ENCODE results near the gene ADGRG2. TPM values are rescaled to one million over a fixed set of nuclear protein-coding genes. Genes with fewer than 3 reads are reported as not detected.

ADGRG2 gene, protein sequence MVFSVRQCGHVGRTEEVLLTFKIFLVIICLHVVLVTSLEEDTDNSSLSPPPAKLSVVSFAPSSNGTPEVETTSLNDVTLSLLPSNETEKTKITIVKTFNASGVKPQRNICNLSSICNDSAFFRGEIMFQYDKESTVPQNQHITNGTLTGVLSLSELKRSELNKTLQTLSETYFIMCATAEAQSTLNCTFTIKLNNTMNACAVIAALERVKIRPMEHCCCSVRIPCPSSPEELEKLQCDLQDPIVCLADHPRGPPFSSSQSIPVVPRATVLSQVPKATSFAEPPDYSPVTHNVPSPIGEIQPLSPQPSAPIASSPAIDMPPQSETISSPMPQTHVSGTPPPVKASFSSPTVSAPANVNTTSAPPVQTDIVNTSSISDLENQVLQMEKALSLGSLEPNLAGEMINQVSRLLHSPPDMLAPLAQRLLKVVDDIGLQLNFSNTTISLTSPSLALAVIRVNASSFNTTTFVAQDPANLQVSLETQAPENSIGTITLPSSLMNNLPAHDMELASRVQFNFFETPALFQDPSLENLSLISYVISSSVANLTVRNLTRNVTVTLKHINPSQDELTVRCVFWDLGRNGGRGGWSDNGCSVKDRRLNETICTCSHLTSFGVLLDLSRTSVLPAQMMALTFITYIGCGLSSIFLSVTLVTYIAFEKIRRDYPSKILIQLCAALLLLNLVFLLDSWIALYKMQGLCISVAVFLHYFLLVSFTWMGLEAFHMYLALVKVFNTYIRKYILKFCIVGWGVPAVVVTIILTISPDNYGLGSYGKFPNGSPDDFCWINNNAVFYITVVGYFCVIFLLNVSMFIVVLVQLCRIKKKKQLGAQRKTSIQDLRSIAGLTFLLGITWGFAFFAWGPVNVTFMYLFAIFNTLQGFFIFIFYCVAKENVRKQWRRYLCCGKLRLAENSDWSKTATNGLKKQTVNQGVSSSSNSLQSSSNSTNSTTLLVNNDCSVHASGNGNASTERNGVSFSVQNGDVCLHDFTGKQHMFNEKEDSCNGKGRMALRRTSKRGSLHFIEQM
- 0.20 TPM for polyA plus RNA-seq (2013, experiment 1 of 2; ENCODE audit: insufficient read length)
- polyA plus RNA-seq (2013, experiment 2 of 2; ENCODE audit: insufficient read length) = 0.19 TPM

GRCh38 chrX:19121898-19122640, at the start of gene ADGRG2:
ADGRG2 (minus strand) TSS chrX:19122468; CDS start chrX:19068834, 53,634 bp downstream.
- DNase-seq = peak; percentile 31

DNA sequence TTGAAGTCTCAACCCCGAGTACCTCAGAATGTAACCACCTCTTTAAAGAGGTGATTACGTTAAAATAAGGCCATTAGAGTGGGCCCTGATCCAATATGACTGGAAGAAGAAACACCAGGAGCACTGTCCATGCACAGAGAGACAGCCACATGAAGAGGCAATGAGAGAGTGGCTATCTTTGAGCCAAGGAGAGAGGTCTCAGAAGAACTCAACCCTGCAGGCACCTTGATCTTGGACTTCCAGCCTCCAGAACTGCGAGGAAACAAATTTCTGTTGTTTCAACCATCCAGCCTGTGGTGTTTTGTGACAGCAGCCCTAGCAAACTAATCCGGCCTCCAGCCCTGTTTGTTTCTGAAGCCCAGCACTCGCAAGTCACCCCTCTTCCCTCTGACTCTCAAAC, 46.3 kb upstream of the ADGRG2 start:
- DNase-seq = no peak

GRCh38 chrX:19162851-19163250, 40.6 kb upstream of the ADGRG2 start:
- DNase-seq = no peak

GRCh38 chrX:19156186-19156585, 33.9 kb upstream of the ADGRG2 start:
- DNase-seq = peak; percentile 21

- peak; percentile 27 for DNase-seq
Observed at GRCh38 chrX:19152762-19153161, 30.5 kb upstream of the ADGRG2 start.

DNA sequence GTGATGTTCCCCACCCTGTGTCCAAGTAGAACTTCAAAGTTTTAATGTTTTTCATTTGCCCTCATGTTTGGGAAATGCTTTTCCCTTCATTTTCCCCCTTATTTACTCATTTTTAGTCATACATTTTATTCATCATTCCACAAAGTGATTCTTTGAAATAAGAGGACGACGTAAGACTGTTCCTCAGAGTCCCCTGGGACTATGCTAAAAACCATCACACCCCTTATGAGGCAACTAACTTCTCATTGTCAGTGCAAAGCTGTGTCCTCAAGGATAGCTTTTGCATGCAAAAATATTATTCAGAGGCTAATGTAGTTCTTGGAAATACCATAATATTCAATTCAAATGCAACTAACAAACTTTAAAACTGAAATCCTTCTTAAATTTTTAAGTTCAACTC, 14.8 kb upstream of the ADGRG2 start:
- DNase-seq = peak; percentile 16

GRCh38 chrX:19133784-19134183, 11.5 kb upstream of the ADGRG2 start:
- DNase-seq = no peak

GRCh38 chrX:19133231-19133630, 11.0 kb upstream of the ADGRG2 start:
- DNase-seq = no peak

- no peak for DNase-seq
Observed at GRCh38 chrX:19130628-19131027, 8.4 kb upstream of the ADGRG2 start.

- DNase-seq = no peak
Observed at GRCh38 chrX:19129694-19130093, 7.4 kb upstream of the ADGRG2 start.

GRCh38 chrX:19127649-19128168, 5.4 kb upstream of the ADGRG2 start:
- peak; percentile 19 for DNase-seq

DNA sequence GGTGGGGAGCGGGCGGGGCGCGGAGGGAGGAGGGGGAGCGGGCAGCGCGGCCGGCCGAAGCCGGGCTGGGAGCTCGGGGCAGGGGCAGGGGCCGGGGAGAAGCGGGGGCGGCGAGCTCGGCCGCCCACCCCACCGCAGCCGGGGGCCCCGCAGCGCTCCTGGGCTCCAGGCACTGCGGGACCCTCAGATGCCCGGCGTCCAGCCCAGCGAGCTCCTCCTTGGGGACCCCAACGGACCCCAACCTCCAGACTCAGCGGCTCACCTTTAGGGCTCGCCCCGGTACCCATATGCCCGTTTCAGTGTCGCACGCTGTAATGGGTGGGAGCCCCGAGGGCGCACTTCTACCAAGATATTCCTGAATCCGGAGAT, 357 bp upstream of the ADGRG2 start:
- DNase-seq = no peak

- DNase-seq = no peak
Observed at GRCh38 chrX:19121466-19121865, 802 bp downstream of the ADGRG2 start.

GRCh38 chrX:19110642-19111041, 11.6 kb downstream of the ADGRG2 start:
- no peak for DNase-seq

GRCh38 chrX:19107035-19107434, 15.2 kb downstream of the ADGRG2 start:
- no peak for DNase-seq

DNA sequence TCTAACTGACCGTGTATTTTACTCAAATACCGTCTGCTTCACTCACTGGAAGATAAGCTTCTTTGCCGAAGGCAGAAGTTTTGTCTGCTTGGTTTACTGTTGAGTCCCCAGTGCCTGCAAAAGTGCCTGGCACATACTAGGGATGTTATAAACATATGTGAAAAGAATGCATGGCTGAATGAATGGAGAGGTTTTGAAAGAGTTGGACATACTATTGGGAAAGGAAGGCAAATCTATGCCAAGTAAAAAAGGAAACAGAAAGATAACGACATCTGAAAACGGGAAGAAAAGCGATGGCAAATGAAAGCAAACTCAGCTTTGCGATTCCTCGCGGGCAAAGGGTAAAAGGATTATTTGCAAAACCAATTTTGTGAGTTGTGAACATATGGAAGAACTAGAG, 21.7 kb downstream of the ADGRG2 start:
- no peak for DNase-seq

DNA sequence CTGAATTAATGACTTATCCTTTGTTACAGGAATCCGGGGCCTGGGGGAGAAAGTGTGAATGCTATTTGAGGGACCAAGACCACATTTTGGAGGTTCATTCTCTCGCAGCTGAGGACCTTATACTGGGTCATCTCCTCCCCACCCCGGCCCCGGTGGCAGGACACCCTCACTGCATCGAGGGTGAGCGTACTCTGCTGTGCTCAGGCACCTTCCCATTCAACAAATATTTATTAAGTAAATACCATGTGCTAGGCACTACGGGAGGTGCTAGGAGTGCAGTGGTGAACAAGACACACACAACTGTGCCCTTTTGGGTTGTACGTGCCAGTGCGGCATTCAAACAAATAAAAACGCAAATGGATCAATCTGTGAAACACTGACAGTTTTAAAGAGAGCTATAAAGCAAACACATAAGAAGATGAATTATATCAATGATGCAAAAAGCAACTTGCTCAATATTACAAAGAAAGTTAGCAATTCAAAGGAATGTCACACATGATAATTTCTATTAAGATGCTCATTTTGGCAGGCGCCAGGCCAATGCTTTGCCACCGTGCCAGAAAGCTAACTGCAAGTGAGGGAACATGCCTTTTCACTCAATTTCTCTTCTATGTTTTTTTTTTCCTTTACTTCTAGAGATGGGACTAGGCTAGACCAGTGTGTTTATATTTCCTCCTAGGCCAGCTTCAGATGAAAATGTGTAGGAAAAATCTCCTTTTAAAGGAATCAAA, 24.6 kb downstream of the ADGRG2 start:
- DNase-seq = no peak

- DNase-seq = no peak
Observed at GRCh38 chrX:19096586-19096985, 25.7 kb downstream of the ADGRG2 start.

DNA sequence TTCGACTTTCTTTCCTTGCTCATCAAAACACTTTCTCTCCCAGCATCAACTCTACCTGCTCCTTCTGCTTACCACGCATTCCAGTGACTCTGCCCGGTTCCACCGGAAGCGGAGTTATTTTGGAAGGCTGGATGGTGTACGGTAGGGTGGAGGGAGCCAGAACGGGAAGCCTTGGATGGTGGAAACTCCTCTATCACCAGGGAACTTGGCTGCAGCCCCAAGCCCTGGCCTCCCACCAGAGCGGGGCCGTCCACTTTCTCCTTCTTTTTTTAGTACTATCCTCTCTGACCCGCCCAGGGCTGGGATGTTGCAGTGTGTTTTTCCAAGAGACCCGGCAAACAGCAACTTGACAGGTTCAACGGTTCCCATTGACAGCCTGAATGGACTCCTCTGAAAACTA, 27.6 kb downstream of the ADGRG2 start:
- no peak for DNase-seq

DNA sequence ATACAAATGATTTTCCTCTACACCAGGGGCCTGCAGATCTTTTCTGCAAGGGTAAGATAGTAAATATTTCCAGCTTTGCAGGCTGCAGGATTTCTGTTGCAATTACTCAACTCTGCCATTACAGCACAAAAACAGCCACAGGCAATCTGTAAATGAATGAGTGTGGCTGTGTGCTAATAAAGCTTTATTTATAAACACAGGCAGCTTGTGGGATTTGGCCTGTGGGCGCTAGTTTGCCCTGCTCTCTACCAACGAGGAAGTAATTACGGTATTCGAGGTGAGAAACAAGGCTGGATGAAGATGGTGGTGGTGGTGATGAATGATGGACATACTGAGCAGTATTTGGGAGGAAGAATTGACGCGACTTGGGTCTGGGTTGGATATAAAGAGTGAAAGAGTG, 30.7 kb downstream of the ADGRG2 start:
- no peak for DNase-seq

DNA sequence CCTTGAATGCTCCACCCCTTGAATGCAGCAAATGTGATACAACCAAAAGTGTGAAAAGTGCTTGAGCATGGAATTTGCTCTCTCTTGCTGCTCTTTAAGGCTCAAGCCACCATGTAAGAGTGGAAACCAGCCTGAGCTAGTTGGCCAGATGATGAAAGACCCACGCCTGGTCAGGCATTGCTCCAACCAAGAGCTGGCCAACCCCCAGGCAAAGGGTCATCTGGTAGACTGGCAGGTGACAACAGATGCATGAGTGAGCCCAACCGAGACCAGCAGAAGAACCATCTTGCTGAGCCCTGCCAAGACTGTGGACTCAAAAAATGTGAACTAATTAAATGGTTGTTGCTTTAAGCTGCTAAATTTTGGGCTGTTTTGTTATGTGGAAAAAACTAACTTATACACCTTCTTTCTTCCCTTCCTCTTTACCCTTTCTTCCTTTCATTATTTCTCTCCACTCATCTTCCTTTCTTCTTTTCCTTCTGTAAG, 32.7 kb downstream of the ADGRG2 start:
- no peak for DNase-seq

Measured in fibroblast of skin of back (primary cell).